ENCODE results near the gene METTL5. TPM values are rescaled to one million over a fixed set of nuclear protein-coding genes. Genes with fewer than 3 reads are reported as not detected.
"Not testable (repeated sequence)": the region's sequence is repeated elsewhere in the genome, so short reads cannot be mapped to it uniquely, and the experiment has no call there.

METTL5 gene
- total RNA-seq, 1 donor from 2014 or later, result 74.0 TPM

DNA sequence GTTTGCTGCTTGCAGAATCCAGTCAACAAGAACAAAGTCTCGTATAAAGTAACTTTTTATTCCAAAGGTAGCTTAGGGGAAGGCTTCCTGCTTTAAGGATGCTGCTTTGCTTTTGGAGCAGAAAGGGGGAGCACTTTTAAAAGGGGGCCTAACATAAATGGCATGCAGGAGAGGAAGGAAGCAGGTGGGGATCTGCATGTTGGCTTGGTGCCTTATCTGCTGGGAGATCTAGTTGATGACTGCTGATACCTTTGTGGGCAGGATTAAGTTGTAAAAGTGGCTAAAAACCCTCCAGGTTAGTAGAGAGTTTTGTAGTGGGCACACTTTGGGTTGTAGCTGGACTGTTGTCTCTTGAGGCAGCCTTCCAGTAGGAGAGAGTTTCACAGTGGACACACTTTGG lies 25.0 kb upstream of the METTL5 start:
- Histone ChIP-seq H3K4me3 (ENCODE audit: low read depth, low read length) (no peak overlapping the region), H3K27me3 (ENCODE audit: control insufficient read depth, insufficient read depth, low read length) (no peaks in the 10 kb centered on the region), H3K36me3 (ENCODE audit: control insufficient read depth, insufficient read depth, low read length) (no peaks in the 10 kb centered on the region)
- FAIRE-seq, result no peak
- no peak for DNase-seq (ENCODE audit: low read depth)
- no peak for TF ChIP-seq CTCF (IDR thresholded peaks at IDR 0.05; ENCODE audit: insufficient read depth, low read length, severe bottlenecking)

DNA sequence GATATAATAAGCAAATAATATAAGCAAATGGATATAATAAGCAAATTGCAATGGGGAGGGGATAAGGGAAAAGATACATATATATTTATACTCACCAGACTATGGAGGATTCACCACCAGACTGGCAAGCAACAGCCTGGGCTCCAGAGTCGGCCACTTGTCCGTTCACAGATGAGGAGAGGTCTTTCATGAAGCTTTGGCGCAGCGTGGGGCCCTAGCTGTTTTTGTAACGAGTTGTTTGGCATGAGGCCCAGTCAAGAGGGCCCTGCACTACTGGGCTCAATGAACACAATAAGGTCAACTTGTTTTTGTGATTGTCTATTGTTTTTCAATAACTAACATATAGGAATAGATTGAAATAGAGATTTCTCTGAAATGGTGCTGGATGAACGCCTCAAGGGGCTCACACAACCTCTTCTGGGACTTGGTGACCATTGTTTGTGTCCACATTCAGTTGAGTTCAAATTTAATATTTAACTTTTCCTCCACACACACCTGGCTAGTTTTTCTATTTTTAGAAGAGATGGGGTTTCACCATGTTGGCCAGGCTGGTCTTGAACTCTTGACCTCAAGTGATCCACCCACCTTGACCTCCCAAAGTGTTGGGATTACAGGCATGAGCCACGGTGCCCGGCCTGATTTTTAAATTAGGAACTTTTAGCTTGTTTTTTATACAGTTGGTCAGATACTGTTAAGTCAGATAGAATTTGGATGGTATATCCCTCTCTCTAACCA lies 24.4 kb upstream of the METTL5 start:
- not testable (repeated sequence) for H3K36me3 ChIP-seq (ENCODE audit: control insufficient read depth, insufficient read depth, low read length); FAIRE-seq; H3K27me3 ChIP-seq (ENCODE audit: control insufficient read depth, insufficient read depth, low read length); H3K4me3 ChIP-seq (ENCODE audit: low read depth, low read length); DNase-seq (ENCODE audit: low read depth)

DNA sequence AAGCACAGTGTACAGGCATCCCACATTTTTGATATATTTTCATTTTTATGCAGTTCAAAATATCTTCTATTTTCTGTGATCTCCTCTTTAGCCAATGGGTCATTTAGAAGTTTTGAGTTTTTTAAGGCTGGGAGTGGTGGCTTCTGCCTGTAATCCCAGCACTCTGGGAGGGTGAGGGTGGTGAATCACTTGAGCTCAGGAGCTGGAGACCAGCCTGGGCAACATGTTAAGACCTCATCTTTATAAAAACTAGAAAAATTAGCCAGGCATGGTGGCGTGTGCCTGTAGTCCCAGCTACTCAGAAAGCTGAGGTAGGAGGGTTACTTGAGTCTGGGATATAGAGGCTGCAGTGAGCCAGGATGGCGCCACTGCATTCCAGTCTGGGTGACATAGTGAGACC lies 20.3 kb upstream of the METTL5 start:
- TF ChIP-seq CTCF (IDR thresholded peaks at IDR 0.05; ENCODE audit: insufficient read depth, low read length, severe bottlenecking), result no peak
- Histone ChIP-seq H3K4me3 (ENCODE audit: low read depth, low read length) (no peak overlapping the region), H3K27me3 (ENCODE audit: control insufficient read depth, insufficient read depth, low read length) (no peaks in the 10 kb centered on the region), H3K36me3 (ENCODE audit: control insufficient read depth, insufficient read depth, low read length) (no peaks in the 10 kb centered on the region)
- DNase-seq (ENCODE audit: low read depth) (no peak), FAIRE-seq (no peak)

DNA sequence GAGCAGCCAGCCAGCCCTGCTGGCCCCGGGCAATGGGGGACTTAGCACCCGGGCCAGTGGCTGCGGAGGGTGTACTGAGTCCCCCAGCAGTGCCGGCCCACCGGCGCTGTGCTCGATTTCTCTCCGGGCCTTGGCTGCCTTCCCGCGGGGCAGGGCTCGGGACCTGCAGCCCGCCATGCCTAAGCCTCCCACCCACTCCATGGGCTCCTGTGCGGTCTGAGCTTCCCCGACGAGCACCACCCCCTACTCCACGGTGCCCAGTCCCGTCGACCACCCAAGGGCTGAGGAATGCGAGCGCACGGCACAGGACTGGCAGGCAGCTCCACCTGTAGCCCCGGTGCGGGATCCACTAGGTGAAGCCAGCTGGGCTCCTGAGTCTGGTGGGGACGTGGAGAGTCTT lies 16.9 kb upstream of the METTL5 start:
- not testable (repeated sequence) for H3K36me3 ChIP-seq (ENCODE audit: control insufficient read depth, insufficient read depth, low read length); DNase-seq (ENCODE audit: low read depth); H3K27me3 ChIP-seq (ENCODE audit: control insufficient read depth, insufficient read depth, low read length); H3K4me3 ChIP-seq (ENCODE audit: low read depth, low read length); FAIRE-seq

- no peak for DNase-seq (ENCODE audit: low read depth)
- Histone ChIP-seq H3K4me3 (ENCODE audit: low read depth, low read length) (no peak overlapping the region), H3K36me3 (ENCODE audit: control insufficient read depth, insufficient read depth, low read length) (peaks cover 1% of the 10 kb centered on the region), H3K27me3 (ENCODE audit: control insufficient read depth, insufficient read depth, low read length) (no peaks in the 10 kb centered on the region)
- TF ChIP-seq CTCF (IDR thresholded peaks at IDR 0.05; ENCODE audit: insufficient read depth, low read length, severe bottlenecking), result no peak
- no peak for FAIRE-seq
These were observed 16.0 kb upstream of the METTL5 start for GRCh38 chr2:169840747-169841142.

- H3K36me3 ChIP-seq (ENCODE audit: control insufficient read depth, insufficient read depth, low read length), result peaks cover 1% of the 10 kb centered on the region
- H3K27me3 ChIP-seq (ENCODE audit: control insufficient read depth, insufficient read depth, low read length), result no peaks in the 10 kb centered on the region
- no peak for DNase-seq (ENCODE audit: low read depth)
- no peak for FAIRE-seq
- H3K4me3 ChIP-seq (ENCODE audit: low read depth, low read length), result no peak overlapping the region
- TF ChIP-seq CTCF (IDR thresholded peaks at IDR 0.05; ENCODE audit: insufficient read depth, low read length, severe bottlenecking), result no peak
These were observed 15.4 kb upstream of the METTL5 start for GRCh38 chr2:169839954-169840746.
